GM18507 (cell line): Measurements from ENCODE around the gene RALGAPB.
"Not testable (repeated sequence)": the region's sequence is repeated elsewhere in the genome, so short reads cannot be mapped to it uniquely, and the experiment has no call there.

Experiments used
- DNase-seq: peaks from one replicate; pipeline ENCODE4 v3.0.0; 2011; ENCODE audit warnings: low read depth; ENCODE audit not compliant: insufficient read length; ENCODE audit errors: extremely low spot score
- FAIRE-seq: peaks from 2 replicates; lab custom pipeline; 2011; peaks lifted over from hg19 to GRCh38; lab: Jason Lieb, UNC

The RALGAPB gene

DNA sequence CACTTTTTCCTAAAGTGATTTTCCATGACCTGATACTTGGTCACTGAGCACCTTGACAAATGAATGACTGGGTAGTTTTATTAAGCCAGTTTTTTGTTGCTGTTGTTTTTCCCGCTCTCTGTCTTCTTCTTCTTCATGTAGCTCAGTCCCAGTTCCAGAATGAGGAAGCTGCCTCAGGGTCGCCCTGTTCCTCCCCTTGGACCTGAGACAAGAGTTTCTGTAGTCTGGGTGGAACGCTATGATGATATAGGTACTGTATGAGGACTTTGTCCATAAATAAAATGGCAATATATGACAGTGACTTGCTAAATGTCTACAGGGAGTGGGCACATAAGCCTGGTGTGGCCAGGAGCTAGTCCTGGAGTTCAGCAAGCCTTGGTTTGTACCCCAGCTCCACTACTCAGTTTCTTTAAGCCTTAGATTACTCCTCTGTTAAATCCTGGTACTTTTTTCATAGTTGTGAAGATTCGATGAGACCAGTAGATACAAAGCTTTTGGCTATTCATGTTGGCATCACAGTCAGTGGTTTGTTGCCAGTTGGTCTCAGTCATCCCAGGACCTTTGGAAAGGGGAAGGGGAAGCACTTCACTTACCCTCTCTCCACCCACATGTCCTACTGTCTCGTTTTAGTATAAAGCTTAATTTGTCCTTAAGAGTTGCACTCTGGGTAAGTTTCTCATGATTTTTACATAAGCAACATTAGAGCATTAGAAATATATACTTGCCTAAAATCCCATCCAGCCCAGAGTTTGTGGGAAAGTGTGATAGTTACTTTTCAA is 97.3 kb downstream of the RALGAPB start:
- FAIRE-seq (no peak), DNase-seq (no peak)

DNA sequence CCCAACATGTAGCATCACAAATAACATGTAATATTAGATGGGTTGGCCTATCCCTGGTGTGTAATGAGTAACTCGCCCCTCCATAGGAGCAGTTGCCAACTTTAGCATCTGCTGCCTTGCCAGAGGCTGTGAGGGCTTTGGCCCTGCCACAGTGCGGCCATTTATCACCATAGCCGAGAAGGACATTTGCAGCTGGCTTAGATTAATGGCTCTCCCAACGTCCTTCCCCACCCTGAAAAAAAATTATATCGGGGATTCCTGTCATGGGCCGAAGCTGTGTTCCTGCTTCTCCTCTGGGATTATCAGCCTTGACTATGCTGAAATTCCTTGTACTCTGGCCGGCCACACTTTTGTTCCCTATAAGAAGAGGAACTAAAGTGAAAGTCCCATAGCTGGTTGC is 100.8 kb downstream of the RALGAPB start:
- DNase-seq (no peak), FAIRE-seq (no peak)

DNA sequence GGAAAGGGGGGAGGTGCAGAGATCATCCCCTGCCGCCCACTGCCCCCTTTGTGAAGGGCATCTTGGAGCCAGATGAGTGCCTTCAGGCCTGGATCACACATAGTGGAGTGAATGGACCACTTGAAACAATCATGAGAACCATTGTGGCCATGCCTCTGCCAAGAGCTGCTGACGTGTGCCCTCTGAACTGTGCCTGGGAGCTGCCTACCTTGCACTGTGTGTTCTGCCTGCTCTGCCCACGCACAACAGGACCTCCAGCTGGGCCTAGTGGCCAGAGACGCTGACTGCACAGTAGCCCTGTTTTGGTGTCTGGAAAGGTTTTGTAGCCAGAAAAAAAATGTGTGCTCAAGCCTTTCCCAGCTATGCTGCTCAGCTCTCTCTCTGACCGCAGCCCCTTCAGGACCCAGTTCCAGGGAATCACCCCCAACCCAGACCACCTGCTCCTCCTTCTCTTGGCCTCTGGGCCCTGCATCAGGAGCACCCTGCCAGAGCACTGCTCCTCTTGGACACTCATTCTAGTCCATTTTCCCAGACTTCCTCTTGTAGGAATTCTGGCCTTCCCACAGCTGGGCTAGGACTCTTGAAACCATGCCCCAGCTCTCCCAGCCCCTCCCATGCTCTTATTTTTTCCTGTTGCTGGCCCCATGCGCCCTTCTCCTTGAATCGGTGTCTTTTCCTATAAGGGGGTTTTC is 106.7 kb downstream of the RALGAPB start:
- FAIRE-seq, result no peak
- DNase-seq, result no peak

GRCh38 chr20:38579921-38580320 is 107.3 kb downstream of the RALGAPB start:
- no peak for DNase-seq
- FAIRE-seq, result no peak

- no peak for FAIRE-seq
- DNase-seq, result no peak
Measured at GRCh38 chr20:38581013-38581412, 108.4 kb downstream of the RALGAPB start, which contains the start of gene ADIG. Gene ADIG (plus strand): TSS chr20:38581197. CDS start chr20:38581251, 54 bp downstream.

DNA sequence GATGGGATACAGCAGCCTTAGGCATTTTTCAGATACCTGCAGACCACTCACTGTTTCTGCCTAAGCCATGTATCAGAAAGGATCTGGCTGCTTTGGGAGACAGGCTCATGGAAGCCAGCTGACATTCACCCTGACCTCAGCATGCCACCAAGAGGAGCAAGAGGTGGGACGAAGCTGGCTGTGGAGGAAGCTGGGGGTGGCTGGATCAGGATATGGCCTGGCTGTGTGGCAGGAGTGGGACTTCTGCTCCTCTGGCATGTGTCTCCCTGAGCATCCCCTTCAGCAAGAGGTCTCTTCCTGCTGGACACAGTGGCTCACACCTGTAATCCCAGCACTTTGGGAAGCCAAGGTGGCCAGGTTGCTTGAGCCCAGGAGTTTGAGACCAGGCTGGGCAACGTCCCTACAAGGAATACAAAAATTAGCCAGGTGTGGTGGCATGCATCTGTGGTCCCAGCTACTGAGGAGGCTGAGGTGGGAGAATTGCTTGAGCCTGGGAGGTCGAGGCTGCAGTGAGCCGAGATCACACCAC is 109.3 kb downstream of the RALGAPB start:
- DNase-seq (no peak), FAIRE-seq (no peak)

DNA sequence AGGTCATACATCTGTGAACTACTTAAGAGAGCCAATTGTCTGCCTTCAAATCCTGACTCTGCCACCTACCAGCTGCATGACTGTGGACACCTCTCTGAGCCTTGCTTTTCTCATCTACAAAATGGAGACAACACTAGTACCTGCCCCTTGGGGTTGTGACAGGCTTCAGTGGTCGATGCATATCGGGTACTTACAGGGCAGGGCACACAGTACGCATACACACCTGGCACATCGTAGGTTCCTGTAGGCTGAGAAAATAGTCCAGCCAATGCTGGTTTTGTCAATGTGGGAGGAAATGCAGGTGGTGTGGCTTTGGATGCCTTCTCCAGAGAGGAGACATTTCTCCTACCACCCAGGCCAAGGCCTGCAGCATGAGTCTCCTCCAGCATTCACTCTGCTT is 110.7 kb downstream of the RALGAPB start:
- FAIRE-seq (no peak), DNase-seq (no peak)

DNA sequence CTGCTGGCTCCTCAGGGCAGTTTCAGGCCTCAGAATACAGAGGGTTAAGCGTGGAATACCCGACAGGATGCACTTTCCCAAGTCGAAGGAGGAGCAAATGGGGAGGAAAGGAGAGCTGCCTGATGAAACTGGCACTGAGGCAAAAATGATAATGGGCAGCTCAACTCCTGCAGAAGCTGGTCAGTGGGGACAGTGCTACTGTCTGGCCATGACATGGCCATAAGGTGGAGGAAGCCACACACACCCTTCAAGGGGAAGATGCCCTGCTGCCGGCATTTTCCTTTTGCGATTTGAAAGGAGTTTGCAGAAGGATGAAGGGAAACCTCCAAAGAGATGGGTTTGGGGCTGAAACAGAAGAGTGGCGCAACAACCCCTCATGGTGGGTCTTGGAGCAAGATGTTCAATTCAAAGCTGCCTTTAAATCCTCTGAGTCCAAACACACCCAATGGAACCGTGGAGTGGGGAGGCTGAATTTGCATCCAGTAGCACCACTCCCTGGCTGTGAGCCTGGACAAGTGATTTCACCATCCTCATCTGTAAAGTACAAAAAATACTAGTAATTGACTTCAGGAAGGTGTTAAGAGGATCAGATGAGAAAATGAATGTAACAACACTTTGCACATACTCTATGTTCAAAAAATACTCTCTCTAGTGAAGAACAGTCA is 111.6 kb downstream of the RALGAPB start:
- no peak for FAIRE-seq

GRCh38 chr20:38585404-38586180 is 112.9 kb downstream of the RALGAPB start:
- DNase-seq, result no peak
- no peak for FAIRE-seq

More for the DNA sequence above, 111.6 kb downstream of the RALGAPB start:
- DNase-seq, result no peak

DNA sequence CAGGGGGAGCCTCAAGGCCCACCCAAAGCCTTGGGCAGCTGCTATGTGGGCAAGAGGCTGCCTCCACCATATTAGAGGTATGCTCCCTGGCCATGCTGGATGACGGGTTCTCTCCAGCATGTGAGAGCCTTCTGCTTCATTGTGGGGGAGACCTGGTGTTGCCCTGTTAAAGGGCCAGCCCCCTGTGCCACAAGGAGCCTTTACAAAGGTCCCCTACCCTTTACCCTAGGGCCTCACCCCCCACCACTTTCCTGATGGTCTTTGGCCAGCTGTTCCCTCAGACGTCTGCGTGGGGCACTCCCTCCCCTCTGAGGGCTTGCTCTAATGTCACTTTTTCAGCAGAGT is 113.5 kb downstream of the RALGAPB start:
- DNase-seq, result no peak
- no peak for FAIRE-seq

DNA sequence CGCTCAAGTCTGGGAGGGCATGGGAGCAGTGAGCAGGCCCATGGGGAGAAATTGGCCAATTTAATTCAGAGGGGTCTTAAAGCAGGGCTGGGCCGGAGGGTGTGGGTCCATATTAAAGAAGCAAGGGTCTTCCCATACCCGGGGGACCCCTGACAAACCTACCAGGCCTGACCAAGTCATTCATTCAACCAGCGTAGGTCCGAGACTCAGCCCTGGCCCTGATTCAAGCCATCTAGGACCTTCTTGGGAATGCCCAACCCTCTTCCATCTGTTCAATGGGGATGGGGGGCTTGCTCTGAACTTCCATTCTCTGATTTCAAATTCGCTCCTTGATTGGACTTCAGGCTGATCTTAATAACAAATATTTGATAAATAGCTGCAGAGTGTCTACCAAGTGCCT is 115.7 kb downstream of the RALGAPB start:
- FAIRE-seq (no peak), DNase-seq (no peak)

DNA sequence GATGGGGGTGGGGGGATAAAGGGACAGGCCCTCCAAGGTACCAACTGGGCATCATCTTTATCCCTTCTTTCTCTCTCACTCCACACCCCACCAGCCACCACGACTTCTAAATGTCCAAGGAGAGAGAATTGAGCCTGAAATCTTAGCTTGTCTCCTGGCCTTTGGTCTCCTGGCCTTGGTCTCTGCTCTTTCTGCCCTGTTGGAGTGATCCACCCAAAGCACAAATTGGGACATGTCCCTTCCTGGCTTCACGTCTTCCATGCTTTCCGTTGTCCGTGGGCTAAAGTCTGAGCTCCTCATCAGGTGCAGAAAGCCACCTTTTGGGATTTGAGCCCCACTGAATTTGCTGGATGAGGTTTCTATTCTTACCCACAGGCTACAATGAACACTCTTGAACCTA is 116.7 kb downstream of the RALGAPB start:
- FAIRE-seq, result no peak
- no peak for DNase-seq

- DNase-seq, result no peak
- FAIRE-seq, result no peak
Measured at GRCh38 chr20:38589967-38590675, 117.5 kb downstream of the RALGAPB start.

GRCh38 chr20:38590676-38591473 is 118.2 kb downstream of the RALGAPB start:
- DNase-seq (no peak), FAIRE-seq (no peak)

- DNase-seq, result no peak
- FAIRE-seq, result no peak
Measured at GRCh38 chr20:38591474-38592410, 119.1 kb downstream of the RALGAPB start.

DNA sequence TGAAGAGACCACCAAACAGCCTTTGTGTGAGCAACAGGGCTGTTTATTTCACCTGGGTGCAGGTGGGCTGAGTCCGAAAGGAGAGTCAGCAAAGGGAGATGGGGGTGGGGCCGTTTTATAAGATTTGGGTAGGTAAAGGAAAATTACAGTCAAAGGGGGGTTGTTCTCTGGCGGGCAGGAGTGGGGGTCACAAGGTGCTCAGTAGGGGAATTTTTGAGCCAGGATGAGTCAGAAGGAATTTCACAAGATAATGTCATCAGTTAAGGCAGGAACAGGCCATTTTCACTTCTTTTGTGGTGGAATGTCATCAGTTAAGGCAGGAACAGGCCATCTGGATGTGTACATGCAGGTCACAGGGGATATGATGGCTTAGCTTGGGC is 119.8 kb downstream of the RALGAPB start:
- not testable (repeated sequence) for DNase-seq, FAIRE-seq

GRCh38 chr20:38594281-38594680 is 121.6 kb downstream of the RALGAPB start:
- FAIRE-seq, DNase-seq: not testable (repeated sequence)
